GM12878 (cell line): ENCODE results near the gene CSRP1. TPM values are rescaled to one million over a fixed set of nuclear protein-coding genes. Genes with fewer than 3 reads are reported as not detected.

Experiments
- BACH1 ChIP-seq: fragments of 450-650 bp; IDR thresholded peaks from 2 replicates; pipeline ENCODE4 v1.6.1; 2017; ENCODE audit warnings: mild to moderate bottlenecking, borderline replicate concordance
- BCL11A ChIP-seq: IDR thresholded peaks from 2 replicates; pipeline ENCODE4 v1.6.1; 2011; ENCODE audit warnings: low read depth, low read length
- CBX5 ChIP-seq: sonication (generic); IDR thresholded peaks from 2 replicates; pipeline ENCODE4 v1.6.1; 2016; ENCODE audit warnings: low read depth, moderate library complexity, mild to moderate bottlenecking, inconsistent platforms
- CHD4 ChIP-seq: fragments of 200-600 bp; sonication (generic); IDR thresholded peaks from 2 replicates; pipeline ENCODE4 v1.6.1; 2016; ENCODE audit warnings: mild to moderate bottlenecking
- CREB1 ChIP-seq: IDR thresholded peaks from 2 replicates; pipeline ENCODE4 v1.6.1; 2012; ENCODE audit warnings: low read depth, mild to moderate bottlenecking, inconsistent platforms
- CREM ChIP-seq: IDR thresholded peaks from 2 replicates; pipeline ENCODE4 v1.6.1; 2014; ENCODE audit warnings: antibody characterized with exemption, low read depth
- ETV6 ChIP-seq, 2 experiments: fragments of 450-650 bp in 1 of 2; IDR thresholded peaks in 1 of 2; conservative IDR thresholded peaks in 1 of 2; 2 replicates each; pipeline ENCODE4 v1.6.1; 2014; ENCODE audit warnings: antibody characterized with exemption in 1 of 2, borderline replicate concordance in 1 of 2, low read depth in 1 of 2, mild to moderate bottlenecking in 1 of 2, moderate library complexity in 1 of 2
- IKZF2 ChIP-seq, 2 experiments: fragments of 450-650 bp; IDR thresholded peaks; 2 replicates each; pipeline ENCODE4 v1.6.1; 2017; ENCODE audit warnings: mild to moderate bottlenecking in 2 of 2, moderate library complexity in 2 of 2
- JUNB ChIP-seq: IDR thresholded peaks from 2 replicates; pipeline ENCODE4 v1.6.1; 2016; ENCODE audit warnings: antibody characterized with exemption, mild to moderate bottlenecking
- MXI1 ChIP-seq: fragments of 150-350 bp; IDR thresholded peaks from 2 replicates; pipeline ENCODE4 v1.6.1; 2011; ENCODE audit warnings: low read depth, mild to moderate bottlenecking, inconsistent platforms, low read length, improper control_type of control experiment
- PAX5 ChIP-seq: IDR thresholded peaks from 2 replicates; pipeline ENCODE4 v1.6.1; 2011; ENCODE audit warnings: low read depth, low read length, borderline replicate concordance
- PAX8 ChIP-seq: fragments of 450-650 bp; IDR thresholded peaks from 2 replicates; pipeline ENCODE4 v1.6.1; 2017; ENCODE audit warnings: mild to moderate bottlenecking, moderate library complexity
- POLR2AphosphoS5 ChIP-seq: IDR thresholded peaks from 2 replicates; pipeline ENCODE4 v1.6.1; 2011; ENCODE audit warnings: mild to moderate bottlenecking, low read length, inconsistent platforms
- POU2F2 ChIP-seq: IDR thresholded peaks from 3 replicates; pipeline ENCODE4 v1.6.1; 2011; ENCODE audit warnings: low read depth, mild to moderate bottlenecking, low read length, borderline replicate concordance
- RAD51 ChIP-seq: fragments of 450-650 bp; IDR thresholded peaks from 2 replicates; pipeline ENCODE4 v1.6.1; 2016; ENCODE audit warnings: moderate library complexity, mild to moderate bottlenecking, inconsistent platforms
- SIN3A ChIP-seq: IDR thresholded peaks from 2 replicates; pipeline ENCODE4 v1.6.1; 2012; ENCODE audit warnings: low read depth, low read length, improper control_type of control experiment
- SIX5 ChIP-seq: IDR thresholded peaks from 2 replicates; pipeline ENCODE4 v1.6.1; 2011; ENCODE audit warnings: mild to moderate bottlenecking, low read depth, low read length, moderate library complexity; ENCODE audit not compliant: severe bottlenecking
- STAT1 ChIP-seq: fragments of 450-650 bp; conservative IDR thresholded peaks from 2 replicates; pipeline ENCODE4 v1.6.1; 2014; ENCODE audit warnings: antibody characterized with exemption, mild to moderate bottlenecking
- STAT3 ChIP-seq: IDR thresholded peaks from 2 replicates; pipeline ENCODE4 v1.6.1; 2011; ENCODE audit warnings: low read depth, low read length, improper control_type of control experiment
- ZBED1 ChIP-seq: IDR thresholded peaks from 2 replicates; pipeline ENCODE4 v1.6.1; 2016; ENCODE audit warnings: borderline replicate concordance
- polyA plus RNA-seq, 11 experiments: library from polyadenylated mRNA; depleted of rRNA in 4 of 11; unstranded in 6 of 11; stranded (reverse) in 5 of 11; fragments of >200 nt; fragmentation: Nextera tagmentation in 4 of 11; fragmentation: Illumina TruSeq in 1 of 11; extraction: Ambion mirVana in 4 of 11; extraction: Trizol in 1 of 11; gene quantifications; 1 replicate in 1 of 11; 2 replicates in 10 of 11; pipeline versions ENCODE4 v1.2.1 to v1.2.3, GENCODE V29; 2011 to 2016; ENCODE audit warnings: inconsistent platforms in 2 of 11, missing spikeins in 2 of 11, low read depth in 1 of 11
- total RNA-seq, 4 experiments: library from RNA; depleted of rRNA in 3 of 4; stranded (reverse); fragments of >200 nt in 3 of 4; fragmentation: Illumina TruSeq in 1 of 4; extraction: Trizol in 1 of 4; gene quantifications; 2 replicates each; pipeline versions ENCODE4 v1.2.1 to v1.2.3, GENCODE V29; 2013 to 2021
- TF ChIP-seq, protein P1 (sequence below): fragments of 450-650 bp; IDR thresholded peaks from 2 replicates; pipeline ENCODE4 v1.6.1; 2017; ENCODE audit warnings: antibody characterized with exemption, mild to moderate bottlenecking, moderate library complexity
- TF ChIP-seq, protein P2 (sequence below): fragments of 450-650 bp; IDR thresholded peaks from 2 replicates; pipeline ENCODE4 v1.6.1; 2016; ENCODE audit warnings: mild to moderate bottlenecking
- TF ChIP-seq, protein P3 (sequence below): fragments of 450-650 bp; IDR thresholded peaks from 2 replicates; pipeline ENCODE4 v1.6.1; 2017; ENCODE audit warnings: mild to moderate bottlenecking, moderate library complexity
- TF ChIP-seq, protein P4 (sequence below): IDR thresholded peaks from 2 replicates; pipeline ENCODE4 v1.6.1; 2011; ENCODE audit warnings: low read depth, mild to moderate bottlenecking, low read length, moderate library complexity, borderline replicate concordance; ENCODE audit errors: extremely low read depth

CSRP1 gene
- total and polyA plus RNA-seq, 10 of the 15 experiments (the other 5 are each of a cell fraction or from before 2014, with no cell fraction given), result 23.4 to 99.2 (median 80.7) TPM

DNA sequence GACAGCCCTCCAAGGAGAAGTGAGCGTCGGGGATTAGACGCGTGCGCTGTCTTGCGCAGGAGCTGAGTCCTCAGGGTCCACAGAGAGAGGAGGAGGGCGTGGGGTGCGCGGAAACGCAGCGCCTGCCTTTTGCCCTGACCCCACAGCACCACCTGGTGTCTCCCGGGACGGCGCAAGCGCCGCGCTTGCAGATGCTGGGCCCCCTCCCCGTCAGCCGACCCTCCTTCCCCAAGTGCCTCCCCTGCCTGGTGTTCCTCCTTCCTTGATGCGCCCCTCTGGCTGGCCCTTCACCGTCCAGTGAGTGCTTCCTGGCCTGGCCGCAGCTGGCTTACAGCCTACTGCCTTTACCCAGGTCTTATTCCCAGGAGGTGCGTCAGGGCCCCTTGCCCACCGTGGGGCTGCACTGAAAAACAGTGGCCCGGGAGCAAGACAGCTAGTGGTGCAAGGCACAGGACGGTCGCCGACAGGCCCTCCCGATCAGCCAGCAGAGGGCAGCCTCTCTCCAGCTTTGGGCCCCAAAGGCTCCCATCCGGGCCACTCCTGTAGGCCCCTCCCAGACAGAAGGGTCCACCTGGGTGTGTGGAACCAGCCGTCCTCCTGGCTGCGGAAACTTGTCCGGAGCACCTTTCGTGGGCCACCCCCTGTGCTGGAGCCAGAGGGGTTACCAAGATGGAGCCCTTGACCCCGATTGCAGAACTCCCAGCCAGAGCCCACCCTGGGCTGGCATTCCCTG lies 25.0 kb downstream of the CSRP1 start (continued):
- TF ChIP-seq MXI1, result no peak
- TF ChIP-seq, protein P1, sequence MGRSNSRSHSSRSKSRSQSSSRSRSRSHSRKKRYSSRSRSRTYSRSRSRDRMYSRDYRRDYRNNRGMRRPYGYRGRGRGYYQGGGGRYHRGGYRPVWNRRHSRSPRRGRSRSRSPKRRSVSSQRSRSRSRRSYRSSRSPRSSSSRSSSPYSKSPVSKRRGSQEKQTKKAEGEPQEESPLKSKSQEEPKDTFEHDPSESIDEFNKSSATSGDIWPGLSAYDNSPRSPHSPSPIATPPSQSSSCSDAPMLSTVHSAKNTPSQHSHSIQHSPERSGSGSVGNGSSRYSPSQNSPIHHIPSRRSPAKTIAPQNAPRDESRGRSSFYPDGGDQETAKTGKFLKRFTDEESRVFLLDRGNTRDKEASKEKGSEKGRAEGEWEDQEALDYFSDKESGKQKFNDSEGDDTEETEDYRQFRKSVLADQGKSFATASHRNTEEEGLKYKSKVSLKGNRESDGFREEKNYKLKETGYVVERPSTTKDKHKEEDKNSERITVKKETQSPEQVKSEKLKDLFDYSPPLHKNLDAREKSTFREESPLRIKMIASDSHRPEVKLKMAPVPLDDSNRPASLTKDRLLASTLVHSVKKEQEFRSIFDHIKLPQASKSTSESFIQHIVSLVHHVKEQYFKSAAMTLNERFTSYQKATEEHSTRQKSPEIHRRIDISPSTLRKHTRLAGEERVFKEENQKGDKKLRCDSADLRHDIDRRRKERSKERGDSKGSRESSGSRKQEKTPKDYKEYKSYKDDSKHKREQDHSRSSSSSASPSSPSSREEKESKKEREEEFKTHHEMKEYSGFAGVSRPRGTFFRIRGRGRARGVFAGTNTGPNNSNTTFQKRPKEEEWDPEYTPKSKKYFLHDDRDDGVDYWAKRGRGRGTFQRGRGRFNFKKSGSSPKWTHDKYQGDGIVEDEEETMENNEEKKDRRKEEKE, result no peak
- TF ChIP-seq STAT3, result no peak
- no peak for TF ChIP-seq SIX5
- TF ChIP-seq CREM, result no peak
- no peak for TF ChIP-seq CHD4
- no peak for TF ChIP-seq SIN3A
- TF ChIP-seq BACH1, result no peak
- no peak for TF ChIP-seq CREB1
- TF ChIP-seq STAT1, result no peak
- TF ChIP-seq PAX8, result no peak
- TF ChIP-seq RAD51, result no peak
- TF ChIP-seq, protein P2, sequence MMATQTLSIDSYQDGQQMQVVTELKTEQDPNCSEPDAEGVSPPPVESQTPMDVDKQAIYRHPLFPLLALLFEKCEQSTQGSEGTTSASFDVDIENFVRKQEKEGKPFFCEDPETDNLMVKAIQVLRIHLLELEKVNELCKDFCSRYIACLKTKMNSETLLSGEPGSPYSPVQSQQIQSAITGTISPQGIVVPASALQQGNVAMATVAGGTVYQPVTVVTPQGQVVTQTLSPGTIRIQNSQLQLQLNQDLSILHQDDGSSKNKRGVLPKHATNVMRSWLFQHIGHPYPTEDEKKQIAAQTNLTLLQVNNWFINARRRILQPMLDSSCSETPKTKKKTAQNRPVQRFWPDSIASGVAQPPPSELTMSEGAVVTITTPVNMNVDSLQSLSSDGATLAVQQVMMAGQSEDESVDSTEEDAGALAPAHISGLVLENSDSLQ, result no peak; the same call in 1 of the 2 replicates
- TF ChIP-seq BCL11A, result no peak
- no peak for TF ChIP-seq POLR2AphosphoS5
- TF ChIP-seq POU2F2, result no peak
- no peak for TF ChIP-seq ZBED1
- TF ChIP-seq, protein P3, sequence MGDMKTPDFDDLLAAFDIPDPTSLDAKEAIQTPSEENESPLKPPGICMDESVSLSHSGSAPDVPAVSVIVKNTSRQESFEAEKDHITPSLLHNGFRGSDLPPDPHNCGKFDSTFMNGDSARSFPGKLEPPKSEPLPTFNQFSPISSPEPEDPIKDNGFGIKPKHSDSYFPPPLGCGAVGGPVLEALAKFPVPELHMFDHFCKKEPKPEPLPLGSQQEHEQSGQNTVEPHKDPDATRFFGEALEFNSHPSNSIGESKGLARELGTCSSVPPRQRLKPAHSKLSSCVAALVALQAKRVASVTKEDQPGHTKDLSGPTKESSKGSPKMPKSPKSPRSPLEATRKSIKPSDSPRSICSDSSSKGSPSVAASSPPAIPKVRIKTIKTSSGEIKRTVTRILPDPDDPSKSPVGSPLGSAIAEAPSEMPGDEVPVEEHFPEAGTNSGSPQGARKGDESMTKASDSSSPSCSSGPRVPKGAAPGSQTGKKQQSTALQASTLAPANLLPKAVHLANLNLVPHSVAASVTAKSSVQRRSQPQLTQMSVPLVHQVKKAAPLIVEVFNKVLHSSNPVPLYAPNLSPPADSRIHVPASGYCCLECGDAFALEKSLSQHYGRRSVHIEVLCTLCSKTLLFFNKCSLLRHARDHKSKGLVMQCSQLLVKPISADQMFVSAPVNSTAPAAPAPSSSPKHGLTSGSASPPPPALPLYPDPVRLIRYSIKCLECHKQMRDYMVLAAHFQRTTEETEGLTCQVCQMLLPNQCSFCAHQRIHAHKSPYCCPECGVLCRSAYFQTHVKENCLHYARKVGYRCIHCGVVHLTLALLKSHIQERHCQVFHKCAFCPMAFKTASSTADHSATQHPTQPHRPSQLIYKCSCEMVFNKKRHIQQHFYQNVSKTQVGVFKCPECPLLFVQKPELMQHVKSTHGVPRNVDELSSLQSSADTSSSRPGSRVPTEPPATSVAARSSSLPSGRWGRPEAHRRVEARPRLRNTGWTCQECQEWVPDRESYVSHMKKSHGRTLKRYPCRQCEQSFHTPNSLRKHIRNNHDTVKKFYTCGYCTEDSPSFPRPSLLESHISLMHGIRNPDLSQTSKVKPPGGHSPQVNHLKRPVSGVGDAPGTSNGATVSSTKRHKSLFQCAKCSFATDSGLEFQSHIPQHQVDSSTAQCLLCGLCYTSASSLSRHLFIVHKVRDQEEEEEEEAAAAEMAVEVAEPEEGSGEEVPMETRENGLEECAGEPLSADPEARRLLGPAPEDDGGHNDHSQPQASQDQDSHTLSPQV, result 0 out of 2 replicates have a peak, but pooled peaks have one; percentile 30
- no peak for TF ChIP-seq PAX5
- TF ChIP-seq, protein P4, sequence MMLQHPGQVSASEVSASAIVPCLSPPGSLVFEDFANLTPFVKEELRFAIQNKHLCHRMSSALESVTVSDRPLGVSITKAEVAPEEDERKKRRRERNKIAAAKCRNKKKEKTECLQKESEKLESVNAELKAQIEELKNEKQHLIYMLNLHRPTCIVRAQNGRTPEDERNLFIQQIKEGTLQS, result no peak
- no peak for TF ChIP-seq ETV6 (conservative IDR thresholded peaks at IDR 0.05 in 1 of 2, IDR thresholded peaks at IDR 0.05 in 1 of 2; ENCODE audit: borderline replicate concordance in 1 of 2, low read depth in 1 of 2)
- TF ChIP-seq CBX5, result no peak
- no peak for TF ChIP-seq JUNB
- TF ChIP-seq IKZF2 (IDR thresholded peaks at IDR 0.05), result no peak
